ENCODE results near the gene BTBD9. TPM values are rescaled to one million over a fixed set of nuclear protein-coding genes. Genes with fewer than 3 reads are reported as not detected.

Gene BTBD9
- total RNA-seq, 1 donor: 21.4 TPM

GRCh38 chr6:38554014-38554413, 85.7 kb downstream of the BTBD9 start:
- TF ChIP-seq, protein P1, sequence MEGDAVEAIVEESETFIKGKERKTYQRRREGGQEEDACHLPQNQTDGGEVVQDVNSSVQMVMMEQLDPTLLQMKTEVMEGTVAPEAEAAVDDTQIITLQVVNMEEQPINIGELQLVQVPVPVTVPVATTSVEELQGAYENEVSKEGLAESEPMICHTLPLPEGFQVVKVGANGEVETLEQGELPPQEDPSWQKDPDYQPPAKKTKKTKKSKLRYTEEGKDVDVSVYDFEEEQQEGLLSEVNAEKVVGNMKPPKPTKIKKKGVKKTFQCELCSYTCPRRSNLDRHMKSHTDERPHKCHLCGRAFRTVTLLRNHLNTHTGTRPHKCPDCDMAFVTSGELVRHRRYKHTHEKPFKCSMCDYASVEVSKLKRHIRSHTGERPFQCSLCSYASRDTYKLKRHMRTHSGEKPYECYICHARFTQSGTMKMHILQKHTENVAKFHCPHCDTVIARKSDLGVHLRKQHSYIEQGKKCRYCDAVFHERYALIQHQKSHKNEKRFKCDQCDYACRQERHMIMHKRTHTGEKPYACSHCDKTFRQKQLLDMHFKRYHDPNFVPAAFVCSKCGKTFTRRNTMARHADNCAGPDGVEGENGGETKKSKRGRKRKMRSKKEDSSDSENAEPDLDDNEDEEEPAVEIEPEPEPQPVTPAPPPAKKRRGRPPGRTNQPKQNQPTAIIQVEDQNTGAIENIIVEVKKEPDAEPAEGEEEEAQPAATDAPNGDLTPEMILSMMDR (IDR thresholded peaks at IDR 0.05; ENCODE audit: insufficient read depth, low read length): no peak
- H3K4me3 ChIP-seq (ENCODE audit: low read depth, low read length): no peak overlapping the region
- DNase-seq (ENCODE audit: low read depth): no peak

DNA sequence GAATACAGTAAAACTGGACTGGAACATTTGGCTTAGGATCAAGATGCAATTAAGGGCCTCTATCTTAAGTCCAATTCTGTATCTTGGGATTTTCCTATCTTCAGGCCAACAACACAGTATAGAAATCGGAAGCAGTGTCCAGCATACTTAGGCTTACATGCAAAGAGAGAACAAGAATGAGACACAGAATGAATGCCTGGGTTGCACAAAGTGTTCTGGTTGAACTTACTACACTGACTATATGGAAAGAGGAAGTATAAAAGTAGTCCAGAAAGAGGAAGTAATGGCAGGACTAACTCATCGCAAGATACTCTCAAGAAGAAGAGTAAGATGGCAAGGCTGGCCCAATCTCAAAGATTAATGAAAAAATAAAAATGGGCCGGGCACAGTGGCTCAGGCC, 87.6 kb downstream of the BTBD9 start:
- TF ChIP-seq, protein P1 (IDR thresholded peaks at IDR 0.05; ENCODE audit: insufficient read depth, low read length): no peak
- DNase-seq (ENCODE audit: low read depth): no peak
- H3K4me3 ChIP-seq (ENCODE audit: low read depth, low read length): no peak overlapping the region

GRCh38 chr6:38549795-38550194, 89.9 kb downstream of the BTBD9 start:
- TF ChIP-seq, protein P1 (IDR thresholded peaks at IDR 0.05; ENCODE audit: insufficient read depth, low read length): no peak
- H3K4me3 ChIP-seq (ENCODE audit: low read depth, low read length): no peak overlapping the region

DNA sequence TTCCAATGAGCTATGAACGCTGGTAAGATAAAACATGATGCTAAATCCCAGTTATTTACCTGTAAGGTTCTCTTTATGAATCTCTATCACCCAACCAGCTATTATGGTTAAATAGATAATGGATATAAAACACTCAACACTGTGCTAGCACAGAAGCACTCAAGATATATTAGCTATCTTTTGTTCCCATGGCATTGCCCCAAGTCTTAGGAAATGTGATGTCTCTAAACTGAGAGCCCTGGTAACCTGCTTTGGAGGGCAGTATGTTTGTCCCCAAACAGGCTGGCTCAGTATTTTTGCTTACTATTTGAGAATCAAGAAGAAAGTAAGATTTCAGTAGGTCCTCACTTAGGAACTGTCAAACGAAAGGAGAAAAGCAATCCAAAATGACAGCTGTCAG, 90.5 kb downstream of the BTBD9 start:
- TF ChIP-seq, protein P1 (IDR thresholded peaks at IDR 0.05; ENCODE audit: insufficient read depth, low read length): no peak

More at GRCh38 chr6:38549795-38550194, 89.9 kb downstream of the BTBD9 start:
- no peak for DNase-seq (ENCODE audit: low read depth)

DNA sequence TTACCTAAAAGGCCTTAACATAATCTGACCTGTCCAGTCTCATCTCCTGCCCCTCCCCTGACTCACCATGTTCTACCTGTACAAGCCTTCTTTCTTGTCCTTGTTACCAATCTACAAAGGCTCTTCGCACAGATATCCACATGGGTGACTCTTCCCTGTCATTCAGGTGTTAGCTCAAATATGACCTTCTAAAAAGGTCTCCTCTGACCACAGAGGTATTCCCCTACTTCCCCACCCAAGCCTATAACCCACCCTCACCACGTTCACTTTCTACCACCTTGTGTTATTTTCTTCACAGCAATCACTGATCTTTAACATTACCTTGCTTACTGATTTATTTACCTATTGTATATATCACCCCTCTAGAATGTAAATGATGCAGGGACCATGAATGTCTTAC, 96.7 kb downstream of the BTBD9 start:
- TF ChIP-seq, protein P1 (IDR thresholded peaks at IDR 0.05; ENCODE audit: insufficient read depth, low read length): no peak
- no peak overlapping the region for H3K4me3 ChIP-seq (ENCODE audit: low read depth, low read length)
- no peak for DNase-seq (ENCODE audit: low read depth)

More for the DNA sequence above, 90.5 kb downstream of the BTBD9 start:
- DNase-seq (ENCODE audit: low read depth): no peak
- H3K4me3 ChIP-seq (ENCODE audit: low read depth, low read length): no peak overlapping the region

DNA sequence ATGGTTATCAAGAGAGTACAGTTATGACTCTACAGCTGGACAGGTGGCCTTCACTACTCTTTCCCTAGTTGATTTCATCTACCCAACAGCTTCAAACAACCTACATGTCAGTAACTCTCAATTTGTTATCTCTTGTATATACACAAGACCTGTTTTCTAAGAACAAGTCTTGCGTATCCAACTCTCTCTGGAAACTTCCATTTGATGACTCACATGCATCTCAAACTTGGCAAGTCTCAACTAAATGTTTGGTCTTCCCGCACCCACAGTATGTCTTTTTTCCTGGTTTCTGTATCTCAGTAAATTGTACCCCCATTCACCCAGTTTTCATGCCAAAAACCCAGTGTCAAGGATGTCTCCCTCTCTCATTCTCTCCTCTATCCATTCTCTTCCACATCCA, 97.7 kb downstream of the BTBD9 start:
- no peak overlapping the region for H3K4me3 ChIP-seq (ENCODE audit: low read depth, low read length)
- peak; percentile 41 for DNase-seq (ENCODE audit: low read depth)
- TF ChIP-seq, protein P1 (IDR thresholded peaks at IDR 0.05; ENCODE audit: insufficient read depth, low read length): no peak

- no peak overlapping the region for H3K4me3 ChIP-seq (ENCODE audit: low read depth, low read length)
- TF ChIP-seq, protein P1 (IDR thresholded peaks at IDR 0.05; ENCODE audit: insufficient read depth, low read length): no peak
- no peak for DNase-seq (ENCODE audit: low read depth)
Observed at GRCh38 chr6:38533064-38533463, 106.7 kb downstream of the BTBD9 start.
